HG03520 (cell line): ENCODE measurements around the gene HCN1.
"Not testable (repeated sequence)": the region's sequence is repeated elsewhere in the genome, so short reads cannot be mapped to it uniquely, and the experiment has no call there.

Source experiments
- ATAC-seq: cut with Tn5 transposase; IDR thresholded peaks from one replicate; pipeline ENCODE4 v1.9.1; 2021; ENCODE audit warnings: mild to moderate bottlenecking, moderate library complexity; ENCODE audit not compliant: unreplicated experiment

The HCN1 gene

DNA sequence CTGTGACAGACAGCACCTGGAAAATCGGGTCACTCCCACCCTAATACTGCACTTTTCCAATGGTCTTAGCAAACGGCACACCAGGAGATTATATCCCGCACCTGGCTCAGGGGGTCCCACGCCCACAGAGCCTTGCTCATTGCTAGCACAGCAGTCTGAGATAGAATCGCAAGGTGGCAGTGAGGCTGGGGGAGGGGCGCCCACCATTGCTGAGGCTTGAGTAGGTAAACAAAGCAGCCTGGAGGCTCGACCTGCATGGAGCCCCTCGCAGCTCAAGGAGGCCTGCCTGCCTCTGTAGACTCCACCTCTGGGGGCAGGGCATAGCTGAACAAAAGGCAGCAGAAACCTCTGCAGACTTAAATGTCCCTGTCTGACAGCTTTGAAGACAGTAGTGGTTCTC lies 383.6 kb downstream of the HCN1 start:
- not testable (repeated sequence) for ATAC-seq

DNA sequence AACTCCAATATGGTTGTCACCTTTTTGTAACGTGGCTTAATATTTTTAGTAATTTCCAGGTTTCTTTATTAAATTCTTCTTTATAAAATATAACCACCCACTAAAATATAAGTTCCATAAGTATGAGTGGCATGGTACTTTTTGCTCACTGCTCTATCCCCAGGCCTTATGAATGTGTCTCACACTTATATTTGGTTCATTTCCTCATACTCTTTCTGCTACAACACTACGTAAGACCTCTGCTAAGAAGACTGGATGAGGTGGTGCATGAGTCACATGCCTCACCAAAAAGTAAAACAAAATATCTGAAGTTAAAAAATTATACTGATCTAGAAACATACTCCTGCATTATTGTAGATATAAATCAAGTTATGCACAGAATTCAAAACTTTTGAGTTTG lies 400.9 kb downstream of the HCN1 start:
- no peak for ATAC-seq

DNA sequence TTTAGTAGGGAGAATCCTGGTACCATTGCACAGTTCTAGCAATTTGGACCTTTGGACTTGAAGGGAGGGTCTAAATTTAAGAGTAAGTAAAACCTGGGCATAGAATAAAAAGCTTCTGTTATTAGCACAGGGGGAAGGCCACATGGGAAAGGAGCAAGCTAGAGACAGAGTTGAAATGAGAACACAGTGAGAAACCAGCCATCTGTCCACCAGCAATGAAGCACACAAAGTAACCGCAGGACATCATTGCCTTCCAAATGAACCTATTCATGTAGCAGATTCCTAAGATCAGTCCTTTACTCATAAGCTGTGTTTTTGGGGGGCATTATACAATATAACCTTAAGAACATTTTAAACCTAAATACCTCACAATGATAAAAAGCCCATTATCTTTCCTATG lies 407.4 kb downstream of the HCN1 start:
- ATAC-seq = no peak

DNA sequence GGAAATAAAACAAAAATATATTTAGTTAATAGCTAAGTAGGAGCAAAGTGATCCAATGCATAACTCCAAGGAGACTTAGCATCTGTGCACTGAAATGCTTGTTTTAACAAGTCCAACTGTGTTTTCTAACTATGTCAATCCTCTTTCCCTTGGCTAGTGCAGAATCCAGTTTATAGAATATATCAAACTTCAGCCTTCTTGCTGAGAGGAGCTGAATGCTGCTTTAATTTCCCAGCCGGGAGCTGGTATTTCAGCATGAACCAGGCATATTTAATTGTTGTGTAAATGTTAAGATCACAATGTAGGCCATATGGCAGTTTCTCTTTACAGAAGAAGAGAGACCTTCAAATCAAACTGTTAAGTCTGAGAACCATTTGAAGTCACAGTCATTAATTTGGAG lies 411.7 kb downstream of the HCN1 start:
- no peak for ATAC-seq

DNA sequence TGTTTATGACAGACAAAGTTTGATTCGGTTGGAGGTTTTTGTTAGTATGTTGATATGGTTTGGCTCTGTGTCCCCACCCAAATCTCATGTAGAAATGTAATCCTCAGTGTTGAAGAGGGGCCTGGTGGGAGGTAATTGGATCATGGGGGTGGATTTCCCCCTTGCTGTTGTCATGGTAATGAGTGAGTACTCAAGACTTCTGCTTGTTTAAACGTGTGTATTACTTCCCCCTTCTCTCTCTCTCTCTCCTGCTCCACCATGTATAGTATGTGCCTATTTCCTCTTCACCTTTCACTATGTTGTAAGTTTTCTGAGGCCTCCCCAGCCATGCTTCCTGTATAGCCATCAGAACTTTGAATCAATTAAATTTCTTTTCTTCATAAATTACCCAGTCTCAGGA lies 415.1 kb downstream of the HCN1 start:
- ATAC-seq = no peak

DNA sequence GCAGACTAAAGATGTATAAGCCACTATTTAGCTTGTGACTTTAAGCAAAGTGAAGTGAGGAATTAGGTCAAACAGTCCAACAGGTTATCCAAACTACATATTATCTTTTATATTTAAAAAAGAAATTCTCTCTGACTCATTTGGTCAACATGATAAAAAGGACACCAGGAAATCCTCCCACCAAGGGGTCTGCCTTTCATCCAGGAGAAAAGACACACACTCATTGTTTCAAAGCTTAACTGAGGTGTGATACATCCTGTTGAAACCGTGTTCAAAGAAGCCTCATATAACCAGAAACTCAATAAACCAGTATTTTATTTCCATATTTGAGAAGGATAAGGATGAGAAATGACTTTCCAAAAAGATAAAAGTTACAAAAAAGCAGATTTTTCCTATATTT lies 417.1 kb downstream of the HCN1 start:
- ATAC-seq = no peak

DNA sequence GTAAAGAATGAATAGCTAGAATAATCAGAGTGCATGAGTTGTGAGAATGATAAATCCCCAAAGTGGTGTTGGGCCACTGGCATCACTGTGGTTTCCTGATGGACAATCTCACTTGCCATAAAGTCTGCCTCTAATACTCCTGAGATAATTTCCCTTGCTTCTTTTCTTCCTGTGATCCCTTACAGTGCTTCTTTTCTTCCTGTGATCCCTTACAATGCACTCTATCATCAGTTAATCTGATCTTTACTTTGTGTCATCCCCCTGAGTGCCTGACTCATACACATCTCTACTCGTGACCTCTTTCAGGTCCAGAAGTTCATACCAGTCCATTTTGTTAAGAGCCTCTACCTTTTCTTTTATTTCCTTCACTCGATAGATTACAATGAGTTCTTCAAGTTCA lies 418.3 kb downstream of the HCN1 start:
- no peak for ATAC-seq

DNA sequence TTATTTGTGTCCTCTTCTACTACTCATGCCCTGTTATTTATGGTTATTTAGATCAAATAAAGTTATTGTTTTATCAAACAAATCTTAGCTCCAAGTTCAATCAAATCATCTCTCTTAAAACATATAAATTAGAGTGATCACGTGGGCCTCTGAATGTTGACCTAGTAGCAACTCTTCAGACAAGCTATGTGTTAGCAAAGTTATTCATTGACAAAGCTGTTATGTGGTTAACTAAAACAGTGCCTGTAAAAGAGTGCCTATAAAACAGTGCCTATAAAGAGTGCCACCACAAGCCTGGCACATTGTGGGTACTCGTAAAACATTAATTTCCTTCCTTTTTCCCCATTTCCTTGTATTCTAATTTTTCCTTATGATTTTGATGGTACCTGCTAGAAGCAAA lies 421.9 kb downstream of the HCN1 start:
- ATAC-seq = no peak

DNA sequence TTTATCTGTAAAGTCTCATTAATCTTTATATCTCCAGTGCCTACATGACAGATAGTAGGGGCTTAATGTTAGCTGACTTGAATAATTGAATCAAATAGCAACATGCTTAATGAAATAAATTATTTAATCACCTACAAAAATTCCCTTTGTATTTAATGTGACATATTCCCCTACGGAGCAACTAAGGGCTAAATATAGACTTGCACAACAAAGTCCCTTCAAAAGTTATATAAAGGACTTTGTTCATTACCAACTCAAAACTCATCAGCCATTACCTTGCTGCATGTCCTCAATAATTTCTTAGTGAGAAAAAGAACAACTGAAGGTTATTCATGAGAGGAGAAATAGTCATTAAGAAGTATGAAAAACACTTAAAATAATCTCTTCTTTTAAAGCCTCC lies 424.6 kb downstream of the HCN1 start:
- ATAC-seq = no peak

DNA sequence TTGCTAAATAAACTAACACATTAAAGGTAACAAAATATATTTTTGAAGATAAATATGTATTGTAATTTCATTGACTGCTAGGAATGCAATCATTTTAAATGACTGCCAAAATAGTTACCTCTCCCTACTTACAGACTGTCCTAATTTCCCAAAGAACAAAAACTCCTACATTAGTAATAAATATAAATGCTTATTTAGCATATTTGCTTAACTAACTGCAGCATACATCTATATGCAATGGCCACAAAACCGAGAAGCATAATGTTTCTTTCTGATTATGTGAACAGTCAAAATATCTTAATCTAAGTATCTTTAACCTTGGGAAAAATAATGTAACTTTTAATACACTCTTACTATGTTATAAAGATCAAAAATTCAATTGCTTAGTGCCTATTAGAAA lies 431.7 kb downstream of the HCN1 start:
- no peak for ATAC-seq

DNA sequence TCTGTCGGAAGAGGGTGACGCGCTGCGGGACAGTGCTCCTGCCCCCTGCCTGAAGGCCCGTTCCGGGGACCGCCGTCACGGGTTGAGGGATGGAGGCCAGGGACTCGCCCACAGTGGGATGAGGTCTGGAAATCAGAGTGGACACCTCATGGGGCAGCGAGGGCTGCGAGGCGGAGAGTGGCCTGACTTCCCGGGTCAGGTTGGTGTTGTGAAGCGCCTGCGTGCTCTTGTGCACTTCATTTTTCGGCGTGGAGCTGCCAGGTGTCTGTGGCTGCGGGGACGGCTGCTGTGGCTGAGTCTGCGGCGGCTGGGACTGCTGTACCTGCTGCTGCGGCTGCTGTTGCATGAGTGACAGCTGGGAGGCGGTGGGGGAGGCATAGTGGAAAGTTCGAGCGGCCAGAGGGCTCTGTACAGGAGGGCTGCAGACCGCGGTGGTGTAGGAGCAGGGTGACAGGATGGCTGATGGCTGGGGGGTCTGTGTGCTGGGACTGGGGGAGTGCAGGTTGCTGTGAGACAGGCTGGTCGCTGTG lies 434.1 kb downstream of the HCN1 start:
- ATAC-seq = no peak

DNA sequence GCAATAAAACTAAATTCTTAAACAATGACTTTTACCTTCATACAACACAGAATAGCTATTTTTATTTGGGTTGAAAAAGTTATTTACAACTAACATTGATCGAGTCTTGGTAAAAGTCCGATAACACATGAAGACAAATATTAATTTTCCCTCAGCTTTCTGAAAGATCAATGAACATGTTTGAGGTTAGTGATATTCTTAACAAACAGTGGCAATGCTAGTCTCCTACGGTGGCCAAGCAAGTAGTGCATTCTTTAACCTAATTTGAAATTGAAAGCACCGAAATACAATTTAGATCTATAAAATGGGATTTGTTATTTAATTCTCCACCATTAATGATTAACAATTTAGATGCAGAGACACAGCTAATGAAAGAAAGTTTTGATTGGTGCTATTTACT lies 435.1 kb downstream of the HCN1 start:
- no peak for ATAC-seq

DNA sequence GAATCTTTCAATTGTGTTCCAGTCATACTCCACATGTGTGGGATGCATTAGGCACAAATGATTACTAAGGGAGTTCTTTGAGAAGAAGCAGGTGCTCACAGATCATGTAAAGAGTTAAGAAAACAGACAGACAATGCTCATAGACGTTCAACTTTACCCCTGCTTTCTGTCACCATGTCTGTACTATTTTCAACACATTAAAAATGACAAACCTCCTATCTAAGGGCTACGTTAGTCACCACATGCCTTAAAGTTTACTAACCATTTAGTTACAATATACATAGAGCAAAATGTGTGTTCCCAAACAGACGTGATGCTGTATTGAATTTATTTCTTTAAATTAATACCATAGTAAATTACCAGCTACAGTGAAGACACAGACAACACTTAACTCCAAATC lies 435.9 kb downstream of the HCN1 start:
- ATAC-seq = no peak

DNA sequence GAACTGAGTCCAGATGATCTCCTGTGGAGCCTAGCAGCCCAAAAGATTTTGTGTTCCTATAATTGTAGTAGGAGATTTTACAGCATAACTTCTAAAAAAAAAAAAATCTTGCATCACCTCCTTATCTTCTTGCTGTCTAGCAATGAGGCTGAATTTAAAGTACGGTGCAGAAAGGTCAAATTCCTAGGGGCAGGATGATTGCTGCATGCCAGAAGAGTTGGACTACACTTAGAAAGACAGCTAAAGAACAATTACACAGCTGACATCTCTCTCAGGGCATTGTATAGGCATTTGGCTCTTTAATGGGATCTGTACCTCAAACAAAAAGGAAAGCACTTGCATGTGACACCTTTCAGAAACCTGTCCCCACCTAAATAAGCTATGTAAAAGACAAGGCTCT lies 443.2 kb downstream of the HCN1 start:
- no peak for ATAC-seq

DNA sequence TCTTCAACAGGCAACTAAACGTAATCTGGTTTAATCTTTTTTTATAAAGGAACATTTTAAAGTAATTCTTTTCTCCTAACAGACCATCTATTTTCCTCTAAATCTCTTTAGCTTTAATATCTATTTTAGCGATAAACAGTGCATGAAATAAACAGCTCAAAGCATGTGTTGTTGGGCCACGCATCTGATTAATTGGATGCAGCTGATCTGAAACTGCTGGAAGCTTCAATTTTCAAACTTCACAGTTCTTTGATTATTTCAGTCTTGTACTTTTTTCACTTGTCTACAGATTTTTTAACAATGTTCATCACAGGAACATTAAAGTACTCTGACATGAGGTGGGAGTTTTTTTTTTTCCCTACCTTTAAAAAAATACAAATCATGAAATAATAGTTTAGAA lies 443.6 kb downstream of the HCN1 start:
- no peak for ATAC-seq

DNA sequence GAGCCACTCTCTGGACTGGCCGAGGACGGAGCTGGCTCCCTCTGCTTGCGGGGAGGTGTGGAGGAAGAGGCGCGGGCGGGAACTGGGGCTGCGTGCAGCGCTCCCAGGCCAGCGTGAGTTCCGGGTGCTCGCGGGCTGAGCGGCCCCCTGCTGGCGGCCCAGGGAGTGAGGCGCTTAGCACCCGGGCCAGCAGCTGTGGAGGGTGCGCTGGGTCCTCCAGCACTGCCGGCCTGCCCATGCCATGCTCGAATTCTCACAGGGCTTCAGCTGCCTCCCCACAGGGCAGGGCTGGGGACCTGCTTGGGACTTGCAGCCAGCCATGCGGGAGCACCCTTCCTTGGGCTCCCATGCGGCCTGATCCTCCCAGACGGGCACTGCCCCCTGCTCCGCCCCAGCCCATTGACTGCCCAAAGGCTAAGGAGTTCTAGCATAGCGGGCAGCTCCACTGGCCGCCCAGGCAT lies 470.6 kb downstream of the HCN1 start:
- ATAC-seq = no peak

DNA sequence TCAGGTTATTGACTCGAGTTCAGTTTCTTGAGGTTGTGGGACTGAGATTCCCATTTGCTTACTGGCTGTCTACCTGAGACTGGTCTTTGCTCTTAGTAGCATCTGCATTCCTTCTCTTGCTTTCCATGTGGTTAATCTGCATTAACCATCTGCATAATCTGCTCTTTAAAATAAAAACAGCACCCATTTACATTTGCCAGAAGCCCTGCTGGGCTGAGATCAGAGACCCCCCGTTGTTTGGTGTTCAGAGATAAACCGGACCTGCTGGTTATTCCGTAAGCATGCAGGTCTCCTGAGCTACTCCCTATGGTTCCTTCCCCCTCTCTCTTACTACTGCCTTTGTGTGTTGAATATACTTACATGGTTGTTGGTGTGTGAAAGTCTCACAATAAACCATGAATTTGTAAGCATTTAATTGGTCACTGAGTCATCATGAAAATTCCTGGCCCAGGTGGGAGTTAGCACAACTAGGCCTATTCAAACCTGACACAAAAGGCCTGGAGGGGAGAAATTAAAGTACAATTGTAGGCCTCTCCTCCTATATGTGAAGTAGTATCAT lies 490.7 kb downstream of the HCN1 start:
- ATAC-seq = no peak
